ENCODE measurements around the gene PSMG2.

PSMG2 gene

DNA sequence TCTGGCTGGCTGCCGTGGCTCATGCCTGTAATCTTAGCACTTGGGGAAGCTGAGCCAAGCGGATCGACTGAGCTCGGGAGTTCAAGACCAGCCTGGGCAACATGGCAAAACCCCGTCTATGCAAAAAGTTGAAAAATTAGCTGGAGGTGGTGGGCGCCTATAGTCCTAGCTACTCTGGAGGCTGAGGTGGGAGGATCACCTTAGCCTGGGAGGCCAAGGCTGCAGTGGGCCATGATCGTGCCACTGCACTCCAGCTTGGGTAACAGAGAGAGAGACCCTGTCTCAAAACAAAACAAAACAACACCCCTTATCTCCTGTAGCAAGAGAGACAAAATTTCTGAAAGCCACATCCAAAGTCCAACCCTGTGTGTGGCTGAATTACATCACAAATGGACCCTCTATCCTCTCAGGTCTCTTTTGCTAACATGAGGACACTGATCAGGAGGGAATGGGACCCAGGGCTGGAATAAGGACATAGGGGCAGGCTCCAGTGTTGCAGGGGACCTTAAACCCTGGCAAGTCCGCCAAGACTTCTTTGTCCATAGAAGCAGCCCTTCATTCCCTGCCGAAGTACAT is 64.8 kb downstream of the PSMG2 start:
- DNase-seq, result no peak

DNA sequence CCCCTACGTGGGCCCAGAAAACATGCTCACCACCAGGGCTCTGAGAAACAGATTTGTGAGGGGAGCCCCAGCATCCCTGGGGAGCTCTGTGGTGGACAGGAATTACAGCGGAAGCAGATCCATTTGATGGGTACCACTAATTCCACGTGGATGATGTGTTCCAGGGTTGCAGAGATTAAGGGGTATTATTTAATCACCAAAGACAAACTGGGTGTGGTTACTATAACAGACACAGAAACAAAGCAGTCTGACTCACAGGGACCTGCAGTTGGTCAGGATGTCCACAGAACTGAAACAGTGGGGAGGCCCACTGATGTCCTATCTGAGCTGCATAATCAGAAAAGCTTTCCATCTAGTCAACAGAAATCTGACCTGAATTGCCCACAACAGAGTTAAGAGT is 65.8 kb downstream of the PSMG2 start:
- no peak for DNase-seq

DNA sequence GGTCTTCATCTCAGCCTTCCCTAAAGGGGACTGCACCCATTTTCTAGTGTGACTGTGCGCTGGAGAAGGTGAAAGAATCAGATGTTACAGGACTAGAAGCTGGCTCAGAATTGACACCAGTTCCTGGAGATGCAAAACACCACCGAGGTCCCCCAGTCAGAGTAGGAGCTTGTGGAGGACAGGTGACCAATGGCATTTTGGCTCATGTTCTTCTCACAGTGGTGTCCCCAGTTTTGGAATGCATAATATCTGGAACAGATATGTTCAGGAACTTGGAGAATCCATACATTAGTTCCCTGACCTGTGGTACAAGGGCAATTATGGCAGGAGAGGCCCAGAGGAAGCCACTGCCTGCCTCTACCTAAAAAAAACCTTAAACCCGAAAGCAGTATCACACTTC is 66.3 kb downstream of the PSMG2 start:
- DNase-seq, result no peak

DNA sequence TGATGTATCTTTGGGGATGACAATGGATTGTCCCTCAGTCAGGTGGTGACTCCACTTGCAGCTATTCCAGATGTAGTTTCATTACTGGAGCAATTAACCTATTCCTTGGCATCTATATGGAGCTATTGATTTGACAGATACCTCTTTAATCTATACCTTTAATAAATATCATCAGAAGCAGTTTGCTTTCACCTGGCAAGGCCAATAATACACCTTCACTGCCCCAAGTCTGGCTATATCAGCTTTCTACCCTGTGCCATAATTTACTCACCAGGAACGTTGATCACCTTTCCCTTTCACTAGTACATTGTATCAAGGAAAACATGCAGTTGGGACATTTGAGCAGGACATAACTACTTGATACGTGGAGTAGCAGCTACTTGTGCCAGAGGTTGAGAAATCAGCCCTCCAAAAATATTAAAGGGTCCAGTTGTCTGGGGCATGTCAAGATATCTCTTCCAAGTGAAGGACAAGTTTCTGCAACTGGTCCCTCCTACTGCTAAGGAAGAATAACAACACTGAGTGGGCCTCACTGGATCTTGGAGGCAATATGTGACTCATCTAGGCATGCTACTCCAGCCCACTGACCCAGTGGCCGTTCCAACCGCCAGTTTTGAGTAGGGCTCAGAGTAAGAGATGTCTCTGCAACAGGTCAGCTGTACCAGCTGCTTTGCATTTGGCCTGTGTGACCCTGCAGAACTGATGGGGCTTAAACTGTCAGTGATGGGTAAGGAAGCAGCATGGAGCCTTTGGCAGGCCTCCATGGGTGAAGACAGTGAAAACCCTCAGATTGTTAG is 67.0 kb downstream of the PSMG2 start:
- no peak for DNase-seq

DNA sequence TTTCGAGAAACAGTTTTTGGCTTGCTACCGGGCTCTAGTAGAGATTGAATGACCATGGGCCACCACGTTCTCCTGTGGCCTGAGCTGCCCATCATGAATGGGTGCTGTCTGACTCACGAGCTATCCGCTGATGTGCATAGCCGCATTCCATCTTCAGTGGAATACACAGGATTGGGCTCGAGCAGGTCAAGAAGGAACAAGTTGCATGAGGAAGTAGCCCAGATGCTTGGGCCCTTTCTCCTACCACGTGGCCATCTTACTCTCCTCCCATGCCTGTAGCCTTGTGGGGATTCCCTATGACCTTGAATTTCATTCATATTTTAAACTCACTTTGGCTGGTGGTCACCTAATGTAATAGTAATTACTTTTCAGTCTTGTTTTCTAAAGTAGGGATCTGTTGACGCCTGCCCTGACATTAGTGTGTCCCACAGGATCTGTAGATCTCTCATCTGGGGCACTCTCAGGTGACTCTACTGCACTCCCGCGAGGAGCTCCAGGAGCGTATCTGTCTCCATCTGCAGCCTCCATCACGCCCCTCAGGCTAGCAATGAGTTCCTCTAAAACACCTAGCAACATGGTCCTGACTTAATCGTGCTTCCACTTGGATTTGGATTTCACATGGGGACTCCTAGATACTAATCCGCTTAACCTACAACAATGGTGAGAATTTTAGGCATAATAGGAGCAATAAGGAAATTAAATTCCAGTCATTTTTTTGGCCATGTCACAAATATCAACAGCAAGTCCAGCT is 67.8 kb downstream of the PSMG2 start:
- DNase-seq, result no peak

DNA sequence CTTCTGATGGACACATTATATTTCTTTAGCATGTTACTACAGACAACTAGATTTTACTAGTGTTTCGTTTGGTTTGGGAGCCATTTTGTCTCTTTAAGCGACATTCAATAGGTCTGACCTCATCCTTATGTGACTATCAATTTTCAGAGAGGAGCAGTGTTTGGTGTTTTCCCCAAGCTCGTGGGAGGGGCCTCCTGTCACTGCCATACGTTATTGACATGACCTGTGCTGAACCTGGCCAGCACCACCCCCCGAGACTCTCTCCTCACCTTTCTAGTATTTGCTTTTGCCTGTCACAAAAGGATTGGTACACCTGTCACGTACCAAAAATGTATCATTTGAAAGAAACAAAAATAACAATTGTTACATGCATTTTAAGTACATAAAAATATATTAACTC is 69.3 kb downstream of the PSMG2 start:
- no peak for DNase-seq

DNA sequence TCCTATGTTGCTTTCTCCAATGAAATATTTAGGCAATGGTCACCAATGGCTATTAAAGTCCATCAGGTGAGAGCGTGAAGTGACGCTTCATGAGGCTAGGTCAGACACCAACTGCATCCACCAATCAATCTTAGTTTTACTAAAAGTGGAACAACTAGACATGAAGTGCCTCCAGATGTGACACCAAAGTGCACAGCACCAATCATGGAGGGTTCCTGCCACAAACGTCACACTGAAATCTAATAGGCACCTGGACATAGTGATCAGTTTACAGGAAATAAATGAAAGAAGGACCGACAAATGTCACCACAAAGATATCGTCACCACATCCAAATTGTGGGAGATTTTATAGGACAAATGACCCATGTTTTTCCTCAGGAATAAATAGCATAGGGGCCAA is 70.5 kb downstream of the PSMG2 start:
- no peak for DNase-seq

DNA sequence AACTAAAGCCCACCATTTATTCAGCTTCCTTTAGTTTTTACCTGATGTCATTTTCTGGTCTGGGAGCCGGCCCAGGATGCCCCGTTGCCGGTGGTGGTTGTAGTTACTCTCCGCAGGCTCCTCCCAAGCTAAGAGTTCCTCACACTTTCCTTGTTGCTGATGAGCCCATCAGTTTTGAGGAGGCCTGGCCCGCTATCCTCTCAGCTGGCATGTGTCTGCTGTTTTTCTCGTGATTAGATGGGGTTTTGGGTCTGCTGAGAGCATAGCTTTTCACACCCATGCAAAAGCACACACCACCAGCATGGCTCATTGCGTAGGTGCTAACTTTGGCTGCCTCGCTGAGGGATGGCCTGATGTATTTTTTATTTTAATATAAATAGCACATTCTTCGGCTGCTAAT is 72.1 kb downstream of the PSMG2 start:
- DNase-seq, result no peak
